H9 (cell line): Measurements from ENCODE around the gene SLC12A9. TPM values are rescaled to one million over a fixed set of nuclear protein-coding genes. Genes with fewer than 3 reads are reported as not detected.
A peak's percentile ranks its signal among the peaks of the same experiment; 100 is the strongest.

Experiments
- DNase-seq: peaks from one replicate; pipeline ENCODE4 v3.0.0-alpha.2; 2017
- H2AFZ ChIP-seq: one replicate; pipeline ENCODE4 v1.6.1; 2013; ENCODE audit warnings: mild to moderate bottlenecking, low read length, control low read depth, moderate library complexity
- H2AK5ac ChIP-seq: 2 replicates; pipeline ENCODE4 v1.6.1; 2013; ENCODE audit warnings: low read length, control low read depth, mixed read lengths; ENCODE audit not compliant: insufficient read length
- H2BK120ac ChIP-seq: one replicate; pipeline ENCODE4 v1.6.1; 2013; ENCODE audit warnings: low read depth, mild to moderate bottlenecking, low read length, control low read depth, inconsistent platforms; ENCODE audit not compliant: poor library complexity, severe bottlenecking
- H2BK12ac ChIP-seq: 2 replicates; pipeline ENCODE4 v1.6.1; 2013; ENCODE audit warnings: low read length, control low read depth, mixed read lengths, low read depth; ENCODE audit not compliant: insufficient read length
- H2BK15ac ChIP-seq: 2 replicates; pipeline ENCODE4 v1.6.1; 2013; ENCODE audit warnings: low read depth, low read length, control low read depth
- H2BK20ac ChIP-seq: one replicate; pipeline ENCODE4 v1.6.1; 2013; ENCODE audit warnings: low read depth, mild to moderate bottlenecking, low read length, control low read depth, inconsistent platforms; ENCODE audit not compliant: poor library complexity, severe bottlenecking
- H2BK5ac ChIP-seq: 2 replicates; pipeline ENCODE4 v1.6.1; 2013; ENCODE audit warnings: low read length, control low read depth, mixed read lengths; ENCODE audit not compliant: insufficient read length
- H3K14ac ChIP-seq: 2 replicates; pipeline ENCODE4 v1.6.1; 2013; ENCODE audit warnings: low read length, control low read depth; ENCODE audit not compliant: insufficient read depth
- H3K18ac ChIP-seq: 2 replicates; pipeline ENCODE4 v1.6.1; 2013; ENCODE audit warnings: low read depth, mild to moderate bottlenecking, mixed read lengths, low read length, control low read depth; ENCODE audit not compliant: insufficient read length
- H3K23ac ChIP-seq: 2 replicates; pipeline ENCODE4 v1.6.1; 2013; ENCODE audit warnings: low read length, control low read depth, mixed read lengths, low read depth; ENCODE audit not compliant: insufficient read length
- H3K23me2 ChIP-seq: 2 replicates; pipeline ENCODE4 v1.6.1; 2013; ENCODE audit warnings: low read depth, mild to moderate bottlenecking, mixed read lengths, low read length, control low read depth; ENCODE audit not compliant: insufficient read length, poor library complexity, severe bottlenecking
- H3K27ac ChIP-seq: 2 replicates; pipeline ENCODE4 v1.5.1; 2013; ENCODE audit warnings: low read length, control low read depth, mixed read lengths, low read depth; ENCODE audit not compliant: insufficient read length
- H3K27me3 ChIP-seq: 2 replicates; pipeline ENCODE4 v1.6.1; 2013; ENCODE audit warnings: low read length, control low read depth, inconsistent platforms; ENCODE audit not compliant: insufficient read depth
- H3K4ac ChIP-seq: 2 replicates; pipeline ENCODE4 v1.6.1; 2013; ENCODE audit warnings: low read depth, mild to moderate bottlenecking, control low read depth, inconsistent platforms, low read length, moderate library complexity
- H3K4me1 ChIP-seq: 2 replicates; pipeline ENCODE4 v1.6.1; 2013; ENCODE audit warnings: low read length, control low read depth, inconsistent platforms; ENCODE audit not compliant: insufficient read depth
- H3K4me2 ChIP-seq: 2 replicates; pipeline ENCODE4 v1.6.1; 2013; ENCODE audit warnings: low read length, control low read depth, mixed read lengths; ENCODE audit not compliant: insufficient read length, insufficient read depth
- H3K56ac ChIP-seq: 2 replicates; pipeline ENCODE4 v1.6.1; 2013; ENCODE audit warnings: low read depth, mild to moderate bottlenecking, mixed read lengths, low read length, control low read depth; ENCODE audit not compliant: insufficient read length
- H3K79me1 ChIP-seq: 2 replicates; pipeline ENCODE4 v1.6.1; 2013; ENCODE audit warnings: low read depth, mild to moderate bottlenecking, moderate library complexity, low read length, control low read depth, inconsistent platforms; ENCODE audit not compliant: insufficient read depth, poor library complexity, severe bottlenecking
- H3K79me2 ChIP-seq: 2 replicates; pipeline ENCODE4 v1.6.1; 2013; ENCODE audit warnings: low read length, control low read depth, inconsistent platforms; ENCODE audit not compliant: insufficient read depth
- H3K9ac ChIP-seq: 2 replicates; pipeline ENCODE4 v1.6.1; 2013; ENCODE audit warnings: low read length, control low read depth, mixed read lengths; ENCODE audit not compliant: insufficient read length; ENCODE audit errors: extremely low read depth
- H3K9me3 ChIP-seq: one replicate; pipeline ENCODE4 v1.6.1; 2013; ENCODE audit warnings: low read depth, low read length, inconsistent platforms; ENCODE audit not compliant: control insufficient read depth
- H3T11ph ChIP-seq: one replicate; pipeline ENCODE4 v1.6.1; 2013; ENCODE audit warnings: mild to moderate bottlenecking, low read length, control low read depth, inconsistent platforms
- H4K20me1 ChIP-seq: one replicate; pipeline ENCODE4 v1.6.1; 2013; ENCODE audit not compliant: control insufficient read depth, insufficient read length, insufficient read depth
- H4K5ac ChIP-seq: 2 replicates; pipeline ENCODE4 v1.6.1; 2013; ENCODE audit warnings: low read depth, mild to moderate bottlenecking, mixed read lengths, low read length, control low read depth; ENCODE audit not compliant: insufficient read length
- H4K8ac ChIP-seq: replicated peaks from 2 replicates; pipeline ENCODE4 v1.6.1; 2013; ENCODE audit warnings: low read length, control low read depth, mixed read lengths, low read depth; ENCODE audit not compliant: insufficient read length
- H4K91ac ChIP-seq: 2 replicates; pipeline ENCODE4 v1.6.1; 2013; ENCODE audit warnings: low read depth, mild to moderate bottlenecking, moderate library complexity, mixed read lengths, low read length, control low read depth; ENCODE audit not compliant: insufficient read length
- H3K27ac Mint-ChIP-seq, 3 experiments: 2 replicates in 2 of 3; 3 replicates in 1 of 3; pipeline ENCODE4 v1.8.0; 2020 to 2021; ENCODE audit warnings: mixed read lengths in 3 of 3, mild to moderate bottlenecking in 1 of 3, moderate library complexity in 1 of 3
- H3K27me3 Mint-ChIP-seq: 2 replicates; pipeline ENCODE4 v1.8.0; 2021; ENCODE audit warnings: low read depth, mild to moderate bottlenecking, moderate library complexity, mixed read lengths
- H3K36me3 Mint-ChIP-seq, 3 experiments: 2 replicates in 2 of 3; 3 replicates in 1 of 3; pipeline ENCODE4 v1.8.0; 2020 to 2021; ENCODE audit warnings: low read depth in 3 of 3, mixed read lengths in 3 of 3; ENCODE audit not compliant: insufficient read depth in 1 of 3
- H3K4me1 Mint-ChIP-seq, 2 experiments: 2 replicates each; pipeline ENCODE4 v1.8.0; 2020; ENCODE audit warnings: mixed read lengths in 2 of 2
- H3K4me3 Mint-ChIP-seq, 2 experiments: 2 replicates in 1 of 2; 3 replicates in 1 of 2; pipeline ENCODE4 v1.8.0; 2020 to 2021; ENCODE audit warnings: mild to moderate bottlenecking in 2 of 2, mixed read lengths in 2 of 2, moderate library complexity in 1 of 2
- H3K9me3 Mint-ChIP-seq, 2 experiments: 2 replicates in 1 of 2; 3 replicates in 1 of 2; pipeline ENCODE4 v1.8.0; 2020; ENCODE audit warnings: mild to moderate bottlenecking in 2 of 2, mixed read lengths in 2 of 2, moderate library complexity in 1 of 2
- WGBS: extraction: QIAGEN DNeasy Blood & Tissue Kit; methylation state at CpG from one replicate; pipeline ENCODE4 v1.1.7; 2013; ENCODE audit warnings: missing lambda C conversion rate, low lambda C conversion rate, mixed read lengths; ENCODE audit not compliant: insufficient read length; ENCODE audit errors: extremely low coverage; 5-methylcytosine and 5-hydroxymethylcytosine counted together
- total RNA-seq: library from RNA; stranded (reverse); gene quantifications from 2 replicates; pipeline ENCODE4 v1.2.1, GENCODE V29; 2021
- TF ChIP-seq, protein P1 (sequence below): fragments of 200-600 bp; sonication (generic); conservative IDR thresholded peaks from 3 replicates; pipeline ENCODE4 v1.8.0; 2021; ENCODE audit warnings: antibody characterized with exemption, mild to moderate bottlenecking

The SLC12A9 gene
- total RNA-seq, 1 experiment from 2014 or later, result 43.0 TPM

DNA sequence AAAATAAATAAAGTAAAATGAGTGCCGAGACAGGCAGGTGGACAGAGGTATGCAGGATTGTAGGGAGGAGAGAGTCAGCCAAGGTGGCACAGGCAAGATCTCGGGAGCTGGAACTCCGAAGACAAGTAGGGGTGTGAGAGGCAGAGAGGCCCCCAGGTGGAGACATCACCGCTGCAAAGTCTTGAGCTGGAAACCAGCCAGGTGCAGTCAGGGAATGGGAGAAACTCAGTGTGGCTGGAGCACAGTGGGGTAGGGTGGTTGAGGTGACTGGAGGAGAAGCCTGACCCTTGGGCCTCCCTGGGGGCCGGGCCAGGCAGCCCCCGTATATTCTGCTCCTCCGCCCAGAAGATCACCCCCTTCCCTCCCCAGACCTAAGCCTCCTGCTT, 29.4 kb upstream of the SLC12A9 start:
- H3K18ac ChIP-seq, result no peak overlapping the region
- WGBS, result no CpG with 5 or more reads among the region's 7 CpGs

More for the DNA sequence above, 29.4 kb upstream of the SLC12A9 start:
- no peak overlapping the region for H2BK12ac ChIP-seq
- no peaks in the 10 kb centered on the region for H3K9me3 ChIP-seq
- H3K9ac ChIP-seq, result no peak overlapping the region
- no peak overlapping the region for H4K8ac ChIP-seq
- H2BK5ac ChIP-seq, result no peak overlapping the region
- H3K4ac ChIP-seq, result no peak overlapping the region
- H4K5ac ChIP-seq, result no peak overlapping the region
- peaks cover 15% of the 10 kb centered on the region for H3K79me2 ChIP-seq
- peaks cover 19 to 27% of the 10 kb centered on the region in 2 experiments for H3K4me1 Mint-ChIP-seq
- peaks cover 16% of the 10 kb centered on the region for H3K23me2 ChIP-seq
- no peaks in the 10 kb centered on the region for H4K20me1 ChIP-seq
- H3K4me2 ChIP-seq, result no peak overlapping the region
- TF ChIP-seq, protein P1, sequence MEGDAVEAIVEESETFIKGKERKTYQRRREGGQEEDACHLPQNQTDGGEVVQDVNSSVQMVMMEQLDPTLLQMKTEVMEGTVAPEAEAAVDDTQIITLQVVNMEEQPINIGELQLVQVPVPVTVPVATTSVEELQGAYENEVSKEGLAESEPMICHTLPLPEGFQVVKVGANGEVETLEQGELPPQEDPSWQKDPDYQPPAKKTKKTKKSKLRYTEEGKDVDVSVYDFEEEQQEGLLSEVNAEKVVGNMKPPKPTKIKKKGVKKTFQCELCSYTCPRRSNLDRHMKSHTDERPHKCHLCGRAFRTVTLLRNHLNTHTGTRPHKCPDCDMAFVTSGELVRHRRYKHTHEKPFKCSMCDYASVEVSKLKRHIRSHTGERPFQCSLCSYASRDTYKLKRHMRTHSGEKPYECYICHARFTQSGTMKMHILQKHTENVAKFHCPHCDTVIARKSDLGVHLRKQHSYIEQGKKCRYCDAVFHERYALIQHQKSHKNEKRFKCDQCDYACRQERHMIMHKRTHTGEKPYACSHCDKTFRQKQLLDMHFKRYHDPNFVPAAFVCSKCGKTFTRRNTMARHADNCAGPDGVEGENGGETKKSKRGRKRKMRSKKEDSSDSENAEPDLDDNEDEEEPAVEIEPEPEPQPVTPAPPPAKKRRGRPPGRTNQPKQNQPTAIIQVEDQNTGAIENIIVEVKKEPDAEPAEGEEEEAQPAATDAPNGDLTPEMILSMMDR, result no peak
- no peak overlapping the region for H2AFZ ChIP-seq
- H4K91ac ChIP-seq, result no peak overlapping the region
- H3K36me3 Mint-ChIP-seq, result peaks cover 48 to 78% (median 76%) of the 10 kb centered on the region in 3 experiments; a peak in 6 of 7 replicates
- peaks cover 7% of the 10 kb centered on the region; the same call in 1 of the 2 replicates for H3K4me1 ChIP-seq
- no peak overlapping the region for H2BK15ac ChIP-seq
- H3K27me3 Mint-ChIP-seq, result no peaks in the 10 kb centered on the region; the same call in none of the 2 replicates
- no peak overlapping the region for H3T11ph ChIP-seq
- H3K27ac ChIP-seq, result no peak overlapping the region
- no peak overlapping the region for H2BK120ac ChIP-seq
- H3K14ac ChIP-seq, result no peak overlapping the region
- no peak for DNase-seq
- H3K23ac ChIP-seq, result no peak overlapping the region
- no peaks in the 10 kb centered on the region for H3K27me3 ChIP-seq
- peaks cover 0 to 2% of the 10 kb centered on the region in 2 experiments; a peak in 2 of 5 replicates for H3K9me3 Mint-ChIP-seq
- peak overlapping the region in 2 of 3 experiments; percentile 44 to 81; a peak in 1 of 7 replicates for H3K27ac Mint-ChIP-seq
- H2AK5ac ChIP-seq, result no peak overlapping the region
- H3K56ac ChIP-seq, result no peak overlapping the region
- no peak overlapping the region; a peak in 1 of 5 replicates for H3K4me3 Mint-ChIP-seq
- peaks cover 21% of the 10 kb centered on the region for H3K79me1 ChIP-seq
- no peak overlapping the region for H2BK20ac ChIP-seq
